ENCODE measurements around the gene JPH4.
"Not testable (repeated sequence)": the region's sequence is repeated elsewhere in the genome, so short reads cannot be mapped to it uniquely, and the experiment has no call there.

Gene JPH4

DNA sequence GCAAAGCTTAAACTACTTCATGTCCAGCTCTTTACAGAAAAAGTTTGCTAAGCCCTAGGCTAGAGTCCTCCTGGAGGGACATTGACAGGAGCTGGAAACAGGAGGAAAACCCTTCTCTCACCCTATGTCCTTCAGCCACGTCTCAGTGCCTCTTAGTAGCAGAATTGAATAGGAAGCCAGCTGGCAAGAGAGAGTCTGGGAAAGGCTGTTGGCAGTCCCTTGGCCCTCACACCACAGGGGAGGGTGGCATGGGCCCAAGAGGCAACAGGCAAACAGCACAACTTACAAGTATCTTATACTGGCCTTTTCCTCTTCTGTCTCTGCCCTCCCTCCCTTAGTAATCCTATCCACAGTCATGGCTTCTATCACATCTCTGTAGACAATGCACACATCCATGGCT is 29.9 kb upstream of the JPH4 start:
- no peak for DNase-seq (ENCODE audit: low spot score)

DNA sequence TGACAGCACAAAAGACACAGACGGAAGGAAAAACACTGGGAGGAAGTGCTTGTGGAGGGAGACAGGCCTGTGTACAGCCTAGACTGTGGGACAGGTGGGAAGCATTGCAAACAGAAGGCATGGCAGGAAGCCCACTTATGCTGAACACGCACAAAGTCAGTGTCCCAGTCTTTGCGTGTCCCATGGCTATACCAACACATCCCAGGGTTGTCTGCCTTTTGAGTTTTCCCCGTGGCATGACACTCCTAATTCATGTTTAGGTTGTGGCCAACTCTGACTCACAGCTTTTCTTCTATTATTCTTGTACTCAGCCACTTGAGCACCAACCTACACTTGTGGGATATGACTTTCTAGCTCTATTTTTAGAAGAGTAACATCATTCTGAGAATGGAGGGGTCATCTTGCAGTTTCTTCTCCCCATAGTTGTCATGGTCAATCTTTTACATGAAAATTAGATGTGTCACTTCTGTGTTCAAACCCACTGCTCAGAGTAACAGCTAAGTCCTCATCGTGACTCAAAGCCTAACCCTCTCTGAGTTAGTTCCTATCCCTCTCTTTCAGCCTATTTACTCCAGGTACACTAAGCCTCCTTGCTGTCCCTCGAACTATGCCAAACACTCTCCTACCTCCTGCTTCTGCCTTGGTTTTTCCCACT is 27.5 kb upstream of the JPH4 start:
- no peak for DNase-seq (ENCODE audit: low spot score)

- no peak for DNase-seq (ENCODE audit: low spot score)
These were observed 26.1 kb upstream of the JPH4 start for GRCh38 chr14:23604675-23605170.

DNA sequence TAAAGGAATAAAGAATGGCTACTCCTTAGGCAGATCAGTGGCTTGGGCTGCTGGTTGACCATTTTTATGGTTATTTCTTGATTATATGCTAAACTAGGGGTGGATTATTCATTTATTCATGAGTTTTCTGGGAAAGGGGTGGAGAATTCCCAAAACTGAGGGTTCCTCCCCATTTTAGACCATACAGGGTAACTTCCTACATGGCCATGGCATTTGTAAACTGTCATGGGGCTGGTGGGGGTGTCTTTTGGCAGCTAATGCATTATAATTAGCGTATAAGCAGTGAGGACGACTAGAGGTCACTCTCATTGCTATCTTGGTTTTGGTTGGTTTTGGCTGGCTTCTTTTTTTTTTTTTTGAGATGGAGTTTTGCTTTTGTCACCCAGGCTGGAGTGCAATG is 25.6 kb upstream of the JPH4 start:
- no peak for DNase-seq (ENCODE audit: low spot score)

DNA sequence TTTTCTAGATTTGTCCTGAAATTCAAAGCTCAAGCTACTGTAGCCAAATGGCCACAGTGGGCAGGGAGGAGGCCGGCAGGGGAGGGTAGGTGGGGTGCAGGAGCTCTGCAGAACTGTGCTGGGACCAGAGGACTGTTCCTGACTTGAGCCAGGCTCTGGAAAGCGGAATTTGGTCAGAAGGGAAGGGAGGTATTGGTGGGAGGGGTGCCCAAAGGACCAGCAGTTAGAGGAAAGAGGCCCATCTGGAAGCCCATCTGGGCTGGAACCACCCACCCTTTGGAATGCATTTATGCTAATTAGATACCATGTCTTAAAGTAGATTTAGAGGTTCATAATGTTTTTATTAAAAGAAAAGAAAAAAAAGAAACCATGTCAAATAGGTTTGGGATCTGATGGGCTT is 24.5 kb upstream of the JPH4 start:
- no peak for DNase-seq (ENCODE audit: low spot score)

DNA sequence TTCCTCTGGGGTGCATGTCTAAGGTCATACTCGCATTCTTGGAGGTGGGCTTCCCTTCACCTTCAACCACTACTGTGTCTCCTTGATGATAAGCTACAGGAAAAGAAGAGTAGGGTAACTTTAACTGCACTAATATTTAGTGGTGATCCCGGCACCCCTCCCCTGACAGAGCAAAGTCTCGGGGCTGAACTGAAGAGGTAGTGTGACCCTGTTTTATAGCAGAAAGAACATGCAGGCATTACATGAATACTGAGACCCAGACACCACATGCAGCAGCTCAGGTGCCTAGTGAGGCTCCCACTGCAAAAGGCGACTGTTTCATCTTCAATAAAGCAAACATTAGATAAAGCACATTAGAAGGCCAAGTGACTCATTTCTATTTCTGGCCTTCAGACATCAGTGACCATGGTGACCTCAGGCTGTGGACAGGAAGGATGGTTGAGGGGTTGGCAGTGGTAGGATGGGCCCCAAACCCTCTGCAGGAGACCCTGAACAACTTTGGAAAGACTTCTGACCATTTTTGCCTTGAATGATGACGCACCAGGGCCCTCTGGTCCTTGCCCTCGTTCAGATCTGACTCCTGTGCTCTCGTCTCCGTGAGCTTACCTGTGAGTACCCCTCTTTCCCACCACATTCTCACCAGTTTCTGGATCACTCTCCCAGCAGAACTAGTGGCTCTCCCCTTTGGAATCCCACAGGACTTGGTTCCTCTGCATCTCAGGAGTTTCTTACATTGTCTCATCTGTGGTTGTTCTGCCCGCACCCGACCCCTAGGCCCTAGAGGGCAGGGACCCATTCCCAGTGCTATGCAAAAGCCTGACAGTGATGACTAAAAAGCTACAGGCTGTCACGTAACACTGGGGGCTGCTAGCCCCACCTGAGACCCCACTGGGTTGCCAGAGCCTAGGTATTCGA is 23.8 kb upstream of the JPH4 start:
- no peak for DNase-seq (ENCODE audit: low spot score)

GRCh38 chr14:23601845-23602180 is 23.2 kb upstream of the JPH4 start:
- no peak for DNase-seq (ENCODE audit: low spot score)

- no peak for DNase-seq (ENCODE audit: low spot score)
These were observed 22.8 kb upstream of the JPH4 start for GRCh38 chr14:23601424-23601823.

GRCh38 chr14:23600806-23601205 is 22.2 kb upstream of the JPH4 start:
- DNase-seq (ENCODE audit: low spot score) = no peak

GRCh38 chr14:23600322-23600707 is 21.7 kb upstream of the JPH4 start:
- DNase-seq (ENCODE audit: low spot score) = no peak

- not testable (repeated sequence) for DNase-seq (ENCODE audit: low spot score)
These were observed 15.6 kb upstream of the JPH4 start for GRCh38 chr14:23594191-23594590.

- DNase-seq (ENCODE audit: low spot score) = no peak
These were observed 11.6 kb upstream of the JPH4 start for GRCh38 chr14:23590198-23590597.

GRCh38 chr14:23589606-23590005 is 11.0 kb upstream of the JPH4 start:
- no peak for DNase-seq (ENCODE audit: low spot score)

DNA sequence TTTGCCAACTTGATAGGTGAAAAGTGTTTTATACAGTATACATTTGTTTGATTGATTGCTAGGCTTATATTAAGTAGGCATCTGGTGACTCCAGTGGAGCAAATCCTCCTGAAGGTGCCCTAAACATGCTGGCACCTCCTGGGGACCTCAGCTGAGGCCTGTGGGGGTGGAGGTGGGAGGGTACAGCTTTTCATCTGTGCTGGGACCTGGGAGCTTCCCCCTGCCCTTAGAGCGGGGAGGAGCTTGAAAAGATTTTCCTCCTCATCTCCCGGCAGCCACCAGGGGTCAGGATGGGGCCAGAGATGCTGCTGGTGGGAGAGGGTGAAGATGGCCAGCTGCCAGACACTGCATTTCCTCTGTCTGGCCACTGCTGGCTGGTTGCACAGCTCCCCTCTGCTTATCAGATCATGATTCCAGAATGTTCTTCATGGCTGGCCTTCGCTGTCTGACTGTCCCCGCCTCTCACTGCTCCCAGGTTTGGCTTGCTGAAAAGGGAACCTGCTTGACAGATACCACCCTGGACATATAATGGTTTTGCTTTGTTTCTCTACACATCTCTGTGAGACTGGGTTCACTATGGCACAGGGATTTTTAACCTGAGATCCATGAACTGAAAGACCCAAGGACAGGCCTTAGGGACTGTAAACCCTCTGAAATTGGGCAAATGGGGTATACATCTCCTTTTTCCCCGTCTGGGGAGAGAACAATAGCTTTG is 10.5 kb upstream of the JPH4 start:
- peak; percentile 95 for DNase-seq (ENCODE audit: low spot score)

- not testable (repeated sequence) for DNase-seq (ENCODE audit: low spot score)
These were observed 6.1 kb upstream of the JPH4 start for GRCh38 chr14:23584527-23585203.

DNA sequence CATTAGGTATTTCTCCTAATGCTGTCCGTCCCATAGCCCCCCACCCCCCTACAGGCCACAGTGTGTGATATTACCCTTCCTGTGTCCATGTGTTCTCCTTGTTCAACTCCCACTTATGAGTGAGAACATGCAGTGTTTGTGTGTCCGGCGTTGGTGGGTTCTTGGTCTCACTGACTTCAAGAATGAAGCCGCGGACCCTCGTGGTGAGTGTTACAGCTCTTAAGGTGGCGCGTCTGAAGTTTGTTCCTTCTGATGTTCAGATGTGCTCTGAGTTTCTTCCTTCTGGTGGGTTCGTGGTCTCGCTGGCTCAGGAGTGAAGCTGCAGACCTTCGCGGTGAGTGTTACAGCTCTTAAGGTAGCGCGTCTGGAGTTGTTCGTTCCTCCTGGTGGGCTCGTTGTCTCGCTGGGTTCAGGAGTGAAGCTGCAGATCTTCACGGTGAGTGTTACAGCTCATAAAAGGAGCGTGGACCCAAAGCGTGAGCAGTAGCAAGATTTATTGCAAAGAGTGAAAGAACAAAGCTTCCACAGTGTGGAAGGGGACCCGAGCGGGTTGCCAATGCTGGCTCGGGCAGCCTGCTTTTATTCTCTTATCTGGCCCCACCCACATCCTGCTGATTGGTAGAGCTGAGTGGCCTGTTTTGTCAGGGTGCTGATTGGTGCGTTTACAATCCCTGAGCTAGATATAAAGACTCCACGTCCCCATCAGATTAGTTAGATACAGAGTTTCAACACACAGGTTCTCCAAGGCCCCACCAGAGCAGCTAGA is 5.4 kb upstream of the JPH4 start:
- DNase-seq (ENCODE audit: low spot score) = not testable (repeated sequence)

DNA sequence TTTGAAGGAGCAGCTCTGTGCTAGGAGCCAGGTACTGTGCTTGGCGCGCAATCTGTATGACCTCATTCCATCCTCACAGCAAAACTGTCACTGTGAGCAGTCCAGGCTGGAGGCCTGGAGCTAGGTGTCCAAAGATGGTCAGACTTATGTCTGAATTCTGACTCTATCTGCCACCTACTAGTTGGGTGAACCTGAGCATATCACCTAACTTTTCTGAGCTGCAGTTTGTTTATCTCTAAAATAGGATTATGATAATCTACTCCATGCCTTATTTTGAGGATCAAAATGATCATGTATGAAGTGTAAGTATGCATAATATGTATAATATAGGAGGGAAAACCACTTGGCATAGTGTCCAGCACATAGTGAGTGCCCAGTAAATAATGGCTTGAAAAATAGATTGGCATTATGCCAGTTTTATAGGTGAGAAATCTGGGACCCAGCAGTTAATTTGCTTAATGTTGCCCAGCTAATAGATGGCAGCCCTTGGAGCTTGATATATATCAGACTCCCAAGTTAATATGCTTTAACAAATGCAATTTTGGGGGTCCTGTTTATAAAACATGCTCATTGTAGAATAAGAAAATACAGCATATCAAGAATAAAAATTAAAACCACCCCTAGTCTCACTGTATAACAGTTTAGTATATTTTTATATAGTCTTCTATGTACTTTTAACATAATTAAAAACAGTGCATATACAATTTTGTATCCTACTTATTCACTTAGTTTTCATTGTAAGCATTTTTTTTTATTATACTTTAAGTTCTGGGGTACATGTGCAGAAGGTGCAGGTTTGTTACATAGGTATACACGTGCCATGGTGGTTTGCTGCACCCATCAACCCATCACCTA is 4.5 kb upstream of the JPH4 start:
- no peak for DNase-seq (ENCODE audit: low spot score)

GRCh38 chr14:23580948-23581281 is 2.3 kb upstream of the JPH4 start:
- no peak for DNase-seq (ENCODE audit: low spot score)

- no peak for DNase-seq (ENCODE audit: low spot score)
These were observed 1.7 kb upstream of the JPH4 start for GRCh38 chr14:23580152-23580926.

DNA sequence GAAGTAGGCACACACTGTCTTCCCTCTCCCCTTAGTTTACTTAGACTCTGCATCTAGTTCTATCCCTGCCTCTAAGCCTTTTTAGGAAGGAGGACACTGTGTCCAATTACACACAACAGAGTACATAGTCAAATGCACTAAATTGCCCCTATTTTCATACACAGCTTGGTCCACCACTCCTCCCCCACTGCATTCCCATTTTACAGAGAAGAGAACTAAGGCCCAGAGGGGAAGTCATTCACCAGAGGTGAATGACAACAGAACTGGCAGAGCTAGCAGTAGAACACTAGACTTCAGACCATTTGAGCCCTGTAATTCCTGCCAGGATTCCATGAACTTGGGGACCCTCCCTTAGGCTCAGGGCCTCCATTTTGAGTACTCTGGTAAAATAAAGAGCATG is 1.1 kb upstream of the JPH4 start:
- no peak for DNase-seq (ENCODE audit: low spot score)

All from HuH-7 (cell line).